Lung (tissue), 12 donors: ENCODE measurements around the gene PCSK5. TPM values are rescaled to one million over a fixed set of nuclear protein-coding genes. Genes with fewer than 3 reads are reported as not detected.

Source experiments
- ATAC-seq: fragments of 200-7000 bp; cut with Tn5 transposase; one replicate; pipeline ENCODE4 v1.9.1; 2020; ENCODE audit warnings: moderate number of reproducible peaks; ENCODE audit not compliant: insufficient read depth, low FRiP score
- DNase-seq, 3 donors: peaks; one replicate each; pipeline ENCODE4 v3.0.0-alpha.2; 2013 to 2017
- H3K27ac ChIP-seq, 2 donors: one replicate each; pipeline ENCODE4 v1.5.1; 2013; ENCODE audit warnings: mild to moderate bottlenecking in 2 of 2, moderate library complexity in 2 of 2, control low read depth in 1 of 2, inconsistent platforms in 1 of 2, low read depth in 1 of 2, low read length in 1 of 2
- H3K27me3 ChIP-seq, 3 donors: one replicate each; pipeline ENCODE4 v1.5.1; 2013; ENCODE audit warnings: low read length in 2 of 3; ENCODE audit not compliant: control insufficient read depth in 3 of 3, insufficient read depth in 3 of 3
- H3K36me3 ChIP-seq, 4 donors: one replicate each; pipeline ENCODE4 v1.5.1; 2013; ENCODE audit warnings: low read length in 4 of 4, mild to moderate bottlenecking in 1 of 4, moderate library complexity in 1 of 4; ENCODE audit not compliant: control insufficient read depth in 4 of 4, insufficient read depth in 4 of 4
- H3K4me1 ChIP-seq, 5 donors: one replicate each; pipeline ENCODE4 v1.5.1; 2013; ENCODE audit warnings: low read length in 5 of 5, mild to moderate bottlenecking in 2 of 5, moderate library complexity in 1 of 5; ENCODE audit not compliant: control insufficient read depth in 5 of 5, insufficient read depth in 5 of 5
- H3K4me3 ChIP-seq: one replicate; pipeline ENCODE4 v1.5.1; 2013; ENCODE audit warnings: mild to moderate bottlenecking, control low read depth, moderate library complexity
- H3K9ac ChIP-seq, 2 donors: one replicate each; pipeline ENCODE4 v1.5.1; 2013; ENCODE audit warnings: low read length in 2 of 2, control low read depth in 1 of 2; ENCODE audit not compliant: insufficient read depth in 1 of 2
- H3K9me3 ChIP-seq, 4 donors: one replicate each; pipeline ENCODE4 v1.5.1; 2013; ENCODE audit warnings: low read length in 3 of 4, mild to moderate bottlenecking in 1 of 4, moderate library complexity in 1 of 4; ENCODE audit not compliant: control insufficient read depth in 4 of 4, insufficient read depth in 3 of 4
- CTCF ChIP-seq: IDR thresholded peaks from 2 replicates; pipeline ENCODE4 v1.5.1; 2012; ENCODE audit warnings: mild to moderate bottlenecking; ENCODE audit errors: control extremely low read depth, extremely low read depth
- WGBS, 2 donors: extraction: QIAGEN DNeasy Blood & Tissue Kit; methylation state at CpG; one replicate each; pipeline ENCODE4 v1.1.7; 2013; 5-methylcytosine and 5-hydroxymethylcytosine counted together
- polyA plus RNA-seq, 2 donors: library from polyadenylated mRNA; stranded (reverse); fragments of 200-250 nt; gene quantifications; one replicate each; pipeline ENCODE4 v1.2.1, GENCODE V29; 2013
- total RNA-seq, 2 donors: library from RNA; depleted of rRNA in 1 of 2; stranded (reverse); fragments of >200 nt in 1 of 2; gene quantifications; one replicate each; pipeline ENCODE4 v1.2.1, GENCODE V29; 2014 to 2021
- donor health status: control.
- donor health status: control.
- donor health status: Bipolar disorder and iron deficiency.
- donor health status: healthy.
- donor health status: DM: yes; HTN: yes; CAD: no.

The PCSK5 gene
- total and polyA plus RNA-seq, 4 donors: 1.9 to 28.2 (median 13.6) TPM

DNA sequence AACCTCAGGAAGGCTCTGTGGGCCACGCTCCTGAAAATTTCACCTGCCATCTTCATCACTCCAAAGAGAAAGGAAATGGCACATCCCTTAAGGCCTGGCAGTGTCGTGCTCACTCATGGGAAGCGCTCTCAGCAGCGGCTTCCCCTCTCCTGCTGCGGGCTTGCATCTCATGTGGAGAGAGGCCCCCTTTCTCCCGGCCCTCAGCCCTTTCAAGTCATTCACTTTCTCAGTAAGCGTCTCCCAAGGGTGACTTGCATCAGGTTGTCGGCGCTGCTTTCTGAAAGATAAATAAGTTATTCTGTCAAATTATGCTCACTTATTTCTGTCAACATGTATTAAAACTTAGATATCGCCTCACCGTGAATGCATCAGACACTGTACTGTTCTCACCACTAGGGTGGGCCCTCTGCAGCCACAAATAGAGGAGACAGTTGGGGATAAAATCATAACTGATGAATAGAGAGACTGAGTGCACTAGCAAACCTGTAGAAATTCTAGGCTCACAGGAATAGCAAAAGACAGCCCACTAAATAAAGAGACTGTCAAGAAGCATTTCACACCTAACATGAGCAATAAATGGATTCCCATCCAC is 329.2 kb downstream of the PCSK5 start:
- WGBS, 2 donors: 81 to 85% methylated on average over 11 of the region's 11 CpGs
- ATAC-seq (no peak), DNase-seq (no peak)
- H3K4me3 ChIP-seq: no peak overlapping the region
- TF ChIP-seq CTCF: no peak
- H3K27me3 ChIP-seq: no peaks in the 10 kb centered on the region
- H3K9me3 ChIP-seq: peaks cover 0 to 3% (median 0%) of the 10 kb centered on the region in 4 donors
- H3K4me1 ChIP-seq: peaks cover 0 to 5% (median 2%) of the 10 kb centered on the region in 5 donors
- H3K27ac ChIP-seq: no peak overlapping the region
- H3K36me3 ChIP-seq: no peaks in the 10 kb centered on the region
- H3K9ac ChIP-seq: no peak overlapping the region

DNA sequence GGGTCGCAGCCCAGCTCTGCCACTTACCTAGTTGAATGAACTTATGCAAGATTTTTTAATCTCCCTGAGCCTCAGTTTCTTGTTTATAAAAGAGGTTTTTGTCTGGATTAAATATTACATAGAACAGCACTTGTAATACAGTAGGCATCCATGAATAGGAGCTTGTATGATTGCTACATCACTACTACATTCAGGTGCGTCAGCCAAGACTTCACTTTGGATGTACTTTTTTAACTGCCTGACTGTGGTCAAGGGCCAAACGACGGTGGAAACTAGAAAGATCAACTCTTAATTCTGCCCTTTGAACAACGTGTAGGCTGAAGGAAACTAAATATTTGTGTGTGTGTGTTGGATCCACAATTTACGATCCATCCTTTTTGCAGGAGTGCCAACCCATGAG is 330.9 kb downstream of the PCSK5 start:
- H3K9me3 ChIP-seq: peaks cover 0 to 3% (median 0%) of the 10 kb centered on the region in 4 donors
- H3K36me3 ChIP-seq: no peaks in the 10 kb centered on the region
- H3K9ac ChIP-seq: no peak overlapping the region
- no peak for TF ChIP-seq CTCF
- H3K4me1 ChIP-seq: peaks cover 0 to 5% (median 0%) of the 10 kb centered on the region in 5 donors
- 67 to 85% methylated on average over 6 of the region's 6 CpGs for WGBS, 2 donors
- DNase-seq: peak in 1 of 3 donors; percentile 27
- no peak overlapping the region for H3K27ac ChIP-seq
- ATAC-seq: no peak
- no peaks in the 10 kb centered on the region for H3K27me3 ChIP-seq
- H3K4me3 ChIP-seq: no peak overlapping the region

- ATAC-seq (no peak), DNase-seq (peak in 2 of 3 donors; percentile 42 to 68)
- H3K9me3 ChIP-seq: no peaks in the 10 kb centered on the region
- H3K36me3 ChIP-seq: no peaks in the 10 kb centered on the region
- H3K9ac ChIP-seq: no peak overlapping the region
- no peaks in the 10 kb centered on the region for H3K27me3 ChIP-seq
- TF ChIP-seq CTCF: no peak
- no peak overlapping the region for H3K4me3 ChIP-seq
- H3K4me1 ChIP-seq: peaks cover 0 to 5% (median 0%) of the 10 kb centered on the region in 5 donors
- H3K27ac ChIP-seq: no peak overlapping the region
- 60 to 71% methylated on average over 3 of the region's 3 CpGs for WGBS, 2 donors
These were observed 333.4 kb downstream of the PCSK5 start for GRCh38 chr9:76223749-76224340.
